Esophagus squamous epithelium (tissue), 5 donors: ENCODE measurements around the gene PLEKHG3. TPM values are rescaled to one million over a fixed set of nuclear protein-coding genes. Genes with fewer than 3 reads are reported as not detected.

ENCODE experiments used
- DNase-seq: peaks from one replicate; lab custom pipeline; 2025; lab: John Stamatoyannopoulos, UW
- H3K27ac ChIP-seq, 4 donors: fragments of 200-600 bp; sonication (generic); one replicate each; pipeline ENCODE4 v1.5.1; 2016 to 2019; ENCODE audit warnings: mild to moderate bottlenecking in 1 of 4
- H3K27me3 ChIP-seq, 4 donors: fragments of 200-600 bp; sonication (generic); 1 replicate in 3 of 4; 2 replicates in 1 of 4; pipeline versions ENCODE4 v1.5.1 to v1.6.0; 2017 to 2021; ENCODE audit warnings: antibody characterized with exemption in 1 of 4
- H3K36me3 ChIP-seq, 3 donors: fragments of 200-600 bp; sonication (generic); one replicate each; pipeline ENCODE4 v1.5.1; 2016 to 2019
- H3K4me1 ChIP-seq, 3 donors: fragments of 200-600 bp; sonication (generic); one replicate each; pipeline ENCODE4 v1.5.1; 2017 to 2019
- H3K4me3 ChIP-seq, 4 donors: fragments of 200-600 bp; sonication (generic); 1 replicate in 3 of 4; 2 replicates in 1 of 4; pipeline ENCODE4 v1.5.1; 2016 to 2019; ENCODE audit warnings: mild to moderate bottlenecking in 2 of 4, moderate library complexity in 1 of 4
- H3K9me3 ChIP-seq, 3 donors: fragments of 200-600 bp; sonication (generic); one replicate each; pipeline ENCODE4 v1.5.1; 2016 to 2019
- CTCF ChIP-seq, 6 experiments: fragments of 450-650 bp in 4 of 6; fragments of 200-600 bp in 2 of 6; sonication (generic) in 2 of 6; IDR thresholded peaks; one replicate each; pipeline ENCODE4 v1.5.1; 2016 to 2019; ENCODE audit warnings: antibody characterized with exemption in 6 of 6, mild to moderate bottlenecking in 4 of 6, moderate library complexity in 4 of 6
- POLR2A ChIP-seq, 4 donors: fragments of 450-650 bp; IDR thresholded peaks; one replicate each; pipeline ENCODE4 v1.6.1; 2017; ENCODE audit warnings: antibody characterized with exemption in 4 of 4, mild to moderate bottlenecking in 4 of 4, moderate library complexity in 3 of 4
- WGBS, 2 donors: methylation state at CpG; one replicate each; pipeline ENCODE4 v1.1.5; 2018; 5-methylcytosine and 5-hydroxymethylcytosine counted together
- intact Hi-C: fragments of 100-400 bp; cut with DNase I; formaldehyde crosslinking; loops from one replicate; pipeline ENCODE4 v1.15.0; 2022
- total RNA-seq, 4 donors: library from RNA; depleted of rRNA; stranded (reverse); fragments of >200 nt; gene quantifications; one replicate each; pipeline ENCODE4 v1.1.0, GENCODE V29; 2016
- donor health status: DM: yes; HTN: yes; CAD: no.

The PLEKHG3 gene
- total RNA-seq, 4 donors from 2014 or later: 44.6 to 87.8 (median 60.8) TPM

- TF ChIP-seq CTCF (IDR thresholded peaks at IDR 0.05): no peak
- no peak for TF ChIP-seq POLR2A (IDR thresholded peaks at IDR 0.05)
- 94 to 95% methylated on average over 8 to 10 of the region's 15 CpGs for WGBS, 2 donors
- intact Hi-C loops: no loop called here
- Histone ChIP-seq H3K9me3 (no peaks in the 10 kb centered on the region), H3K36me3 (peaks cover 44 to 88% (median 60%) of the 10 kb centered on the region in 3 donors), H3K27me3 (no peaks in the 10 kb centered on the region), H3K27ac (no peak overlapping the region), H3K4me3 (no peak overlapping the region), H3K4me1 (peaks cover 4 to 59% (median 13%) of the 10 kb centered on the region in 3 donors)
- DNase-seq: no peak
These were observed 26.9 kb downstream of the PLEKHG3 start for GRCh38 chr14:64731141-64731581.

GRCh38 chr14:64732066-64732465, 27.8 kb downstream of the PLEKHG3 start:
- Histone ChIP-seq H3K4me3 (no peak overlapping the region), H3K27me3 (no peaks in the 10 kb centered on the region), H3K27ac (no peak overlapping the region), H3K4me1 (peaks cover 8 to 59% (median 13%) of the 10 kb centered on the region in 3 donors), H3K36me3 (peaks cover 44 to 96% (median 61%) of the 10 kb centered on the region in 3 donors), H3K9me3 (no peaks in the 10 kb centered on the region)
- intact Hi-C loops: no loop called here
- TF ChIP-seq CTCF (IDR thresholded peaks at IDR 0.05) (no peak), POLR2A (IDR thresholded peaks at IDR 0.05) (no peak)
- no CpG with 5 or more reads among the region's 4 CpGs for WGBS, 2 donors
- no peak for DNase-seq

DNA sequence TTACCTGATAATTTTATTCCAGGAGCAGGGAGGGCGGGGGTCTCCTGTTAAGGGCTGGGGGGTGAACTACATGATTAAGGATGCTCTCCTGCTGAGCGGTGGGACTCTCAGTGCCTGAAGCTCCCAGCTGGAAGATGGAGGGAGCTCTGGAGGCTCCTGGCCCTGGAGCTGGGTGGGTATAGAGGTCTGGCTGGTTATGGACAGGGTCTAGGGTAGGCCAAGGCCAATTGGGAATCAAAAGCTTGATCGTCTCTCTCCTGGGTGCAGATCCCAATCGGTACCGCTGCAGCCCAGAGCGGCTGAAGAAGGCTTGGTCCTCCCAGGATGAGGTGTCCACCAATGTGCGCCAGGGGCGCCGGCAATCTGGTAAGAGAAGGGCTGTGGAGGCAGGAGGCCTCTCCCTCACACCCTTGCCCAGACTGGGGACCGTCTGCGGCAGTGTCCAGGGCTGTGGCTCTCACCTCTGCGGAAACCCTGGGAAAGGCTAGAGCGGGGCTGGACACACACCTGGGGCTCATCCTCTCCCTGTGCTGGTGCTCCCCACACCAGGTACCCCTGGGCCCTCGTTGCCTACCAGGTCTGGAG, 28.4 kb downstream of the PLEKHG3 start:
- Histone ChIP-seq H3K4me1 (peaks cover 13 to 59% (median 16%) of the 10 kb centered on the region in 3 donors), H3K9me3 (no peaks in the 10 kb centered on the region), H3K27me3 (no peaks in the 10 kb centered on the region), H3K4me3 (no peak overlapping the region), H3K36me3 (peaks cover 42 to 97% (median 59%) of the 10 kb centered on the region in 3 donors), H3K27ac (no peak overlapping the region)
- intact Hi-C loops: no loop called here
- 89 to 93% methylated on average over 3 to 10 of the region's 14 CpGs for WGBS, 2 donors
- TF ChIP-seq CTCF (IDR thresholded peaks at IDR 0.05) (no peak), POLR2A (IDR thresholded peaks at IDR 0.05) (no peak)
- no peak for DNase-seq

GRCh38 chr14:64733321-64733720, 29.1 kb downstream of the PLEKHG3 start:
- no peaks in the 10 kb centered on the region for H3K27me3 ChIP-seq
- DNase-seq: no peak
- H3K4me1 ChIP-seq: peaks cover 13 to 59% (median 19%) of the 10 kb centered on the region in 3 donors
- WGBS, 2 donors: 88 to 93% methylated on average over 9 to 11 of the region's 11 CpGs
- H3K4me3 ChIP-seq: no peak overlapping the region
- H3K9me3 ChIP-seq: no peaks in the 10 kb centered on the region
- no peak overlapping the region for H3K27ac ChIP-seq
- H3K36me3 ChIP-seq: peaks cover 35 to 97% (median 57%) of the 10 kb centered on the region in 3 donors
- intact Hi-C loops: no loop called here
- TF ChIP-seq POLR2A (IDR thresholded peaks at IDR 0.05) (no peak), CTCF (IDR thresholded peaks at IDR 0.05) (no peak)

- H3K27ac ChIP-seq: peak overlapping the region in 1 of 4 donors; percentile 29
- WGBS, 2 donors: 44 to 83% methylated on average over 1 of the region's 1 CpG
- DNase-seq: no peak
- intact Hi-C loops: no loop called here
- peaks cover 32 to 97% (median 54%) of the 10 kb centered on the region in 3 donors for H3K36me3 ChIP-seq
- H3K4me1 ChIP-seq: peaks cover 13 to 62% (median 19%) of the 10 kb centered on the region in 3 donors
- H3K9me3 ChIP-seq: no peaks in the 10 kb centered on the region
- H3K27me3 ChIP-seq: no peaks in the 10 kb centered on the region
- no peak overlapping the region for H3K4me3 ChIP-seq
- TF ChIP-seq POLR2A (IDR thresholded peaks at IDR 0.05) (no peak), CTCF (IDR thresholded peaks at IDR 0.05) (no peak)
These were observed 29.7 kb downstream of the PLEKHG3 start for GRCh38 chr14:64733899-64734298.
